Activated T-cell treated with anti-CD3 and anti-CD28 coated beads for 1 hour (primary cell): ENCODE data around the gene TMEM31.

Experiments
- DNase-seq: peaks from one replicate; pipeline ENCODE4 v3.0.0-alpha.2; 2020; ENCODE audit warnings: low read depth

Gene TMEM31

GRCh38 chrX:103710609-103711008, at the start of gene TMEM31:
TSS of gene TMEM31 (plus strand) at chrX:103710909. CDS start at chrX:103712259, 1,350 bp downstream.
- no peak for DNase-seq

GRCh38 chrX:103663981-103664762, 46.5 kb upstream of the TMEM31 start:
- no peak for DNase-seq

GRCh38 chrX:103666202-103667107, 44.3 kb upstream of the TMEM31 start:
- no peak for DNase-seq

- no peak for DNase-seq
Observed at GRCh38 chrX:103669745-103670144, 41.0 kb upstream of the TMEM31 start.

- DNase-seq = no peak
Observed at GRCh38 chrX:103674531-103675454, 35.9 kb upstream of the TMEM31 start.

GRCh38 chrX:103678199-103678993, 32.3 kb upstream of the TMEM31 start:
- DNase-seq = no peak

- no peak for DNase-seq
Observed at GRCh38 chrX:103681443-103681842, 29.3 kb upstream of the TMEM31 start.

GRCh38 chrX:103685396-103685795, 25.3 kb upstream of the TMEM31 start:
- DNase-seq = no peak

- DNase-seq = peak; percentile 57
Observed at GRCh38 chrX:103686199-103687072, 24.3 kb upstream of the TMEM31 start, which contains the start of gene MORF4L2. TSS of gene MORF4L2 (minus strand) at chrX:103686699. CDS start at chrX:103677027, 9,672 bp downstream.

GRCh38 chrX:103687073-103687695, 23.5 kb upstream of the TMEM31 start:
- DNase-seq = peak; percentile 82

- peak; percentile 33 for DNase-seq
Observed at GRCh38 chrX:103687696-103688201, 23.0 kb upstream of the TMEM31 start.

- DNase-seq = no peak
Observed at GRCh38 chrX:103688946-103689345, 21.8 kb upstream of the TMEM31 start.

GRCh38 chrX:103691059-103691458, 19.6 kb upstream of the TMEM31 start:
- DNase-seq = no peak

GRCh38 chrX:103697687-103698086, 13.0 kb upstream of the TMEM31 start:
- DNase-seq = no peak

GRCh38 chrX:103699243-103699642, 11.5 kb upstream of the TMEM31 start:
- no peak for DNase-seq

- no peak for DNase-seq
Observed at GRCh38 chrX:103704863-103705262, 5.8 kb upstream of the TMEM31 start.

- DNase-seq = no peak
Observed at GRCh38 chrX:103716962-103717361, 6.3 kb downstream of the TMEM31 start.

GRCh38 chrX:103718120-103718519, 7.4 kb downstream of the TMEM31 start:
- DNase-seq = no peak

GRCh38 chrX:103722505-103722904, 11.8 kb downstream of the TMEM31 start:
- no peak for DNase-seq
